Activated T-cell treated with anti-CD3 and anti-CD28 coated beads, Interleukin-2, amount 50 U/mL, for 1 hour (primary cell): ENCODE data around the gene TMEM259.
A peak's percentile ranks its signal among the peaks of the same experiment; 100 is the strongest.

Source experiments
- DNase-seq: peaks from one replicate; pipeline ENCODE4 v3.0.0-alpha.2; 2020

Gene TMEM259

GRCh38 chr19:1020868-1021425 lies at the start of gene TMEM259:
Gene TMEM259, minus strand, starts transcription at chr19:1021123. Its CDS starts 127 bp downstream, at chr19:1020996.
- DNase-seq = peak; percentile 96

- peak; percentile 23 for DNase-seq
Measured at GRCh38 chr19:1070576-1070930, 49.6 kb upstream of the TMEM259 start.

GRCh38 chr19:1069009-1069779 lies 48.3 kb upstream of the TMEM259 start:
- DNase-seq = peak; percentile 72

GRCh38 chr19:1068009-1069001 lies 47.4 kb upstream of the TMEM259 start:
- peak; percentile 79 for DNase-seq

GRCh38 chr19:1067341-1067957 lies 46.5 kb upstream of the TMEM259 start:
- DNase-seq = no peak

GRCh38 chr19:1066748-1067340 lies 45.9 kb upstream of the TMEM259 start, which contains the start of gene ARHGAP45:
Gene ARHGAP45, plus strand, starts transcription at chr19:1067167. Its CDS starts 239 bp downstream, at chr19:1067406.
- DNase-seq = peak; percentile 87

- DNase-seq = no peak
Measured at GRCh38 chr19:1066251-1066747, 45.4 kb upstream of the TMEM259 start.

GRCh38 chr19:1065606-1066109 lies 44.7 kb upstream of the TMEM259 start:
- no peak for DNase-seq

GRCh38 chr19:1064661-1065605 lies 44.0 kb upstream of the TMEM259 start:
- DNase-seq = peak; percentile 83

- no peak for DNase-seq
Measured at GRCh38 chr19:1063909-1064660, 43.2 kb upstream of the TMEM259 start.

- DNase-seq = peak; percentile 78
Measured at GRCh38 chr19:1063030-1063908, 42.3 kb upstream of the TMEM259 start.

- DNase-seq = no peak
Measured at GRCh38 chr19:1062387-1063029, 41.6 kb upstream of the TMEM259 start.

GRCh38 chr19:1061987-1062386 lies 41.1 kb upstream of the TMEM259 start:
- DNase-seq = no peak

GRCh38 chr19:1060689-1061088 lies 39.8 kb upstream of the TMEM259 start:
- no peak for DNase-seq

GRCh38 chr19:1058112-1058511 lies 37.2 kb upstream of the TMEM259 start:
- DNase-seq = no peak

GRCh38 chr19:1057176-1057855 lies 36.4 kb upstream of the TMEM259 start:
- peak; percentile 59 for DNase-seq

GRCh38 chr19:1055886-1056620 lies 35.1 kb upstream of the TMEM259 start:
- DNase-seq = no peak
